NT2/D1 (cell line): Measurements from ENCODE around the gene ELANE.

Source experiments
- SUZ12 ChIP-seq: IDR thresholded peaks from 2 replicates; pipeline ENCODE4 v1.6.1; 2011; ENCODE audit not compliant: insufficient read length, insufficient read depth; ENCODE audit errors: extremely low read depth
- YY1 ChIP-seq: IDR thresholded peaks from 2 replicates; pipeline ENCODE4 v1.6.1; 2011; ENCODE audit not compliant: insufficient read length, insufficient read depth
- ZNF274 ChIP-seq: IDR thresholded peaks from 2 replicates; pipeline ENCODE4 v1.6.1; 2011; ENCODE audit warnings: mild to moderate bottlenecking, low read depth, low read length

DNA sequence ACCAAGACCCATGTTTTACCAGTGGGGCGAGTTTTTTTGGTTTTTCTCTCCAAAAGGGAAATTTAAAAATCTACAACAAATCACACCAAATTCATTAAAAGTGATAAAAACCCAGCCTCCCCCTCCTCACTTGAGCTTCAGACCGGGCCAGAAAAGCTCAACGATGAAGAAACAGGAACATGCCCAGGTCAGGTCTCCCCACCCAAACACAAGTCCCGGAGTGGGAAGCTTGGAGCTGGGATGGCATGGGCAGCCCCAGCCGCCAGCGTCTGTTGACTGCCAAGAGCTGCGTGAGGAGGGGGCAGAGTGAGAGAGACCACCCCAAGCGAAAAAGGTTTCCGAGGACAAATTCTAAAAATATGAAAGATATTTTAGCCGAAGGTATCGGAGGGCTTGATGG lies 44.9 kb downstream of the ELANE start:
- TF ChIP-seq ZNF274 = no peak
- TF ChIP-seq SUZ12 = no peak
- TF ChIP-seq YY1 = no peak
